ENCODE results near the gene TAAR8.

TAAR8 gene

DNA sequence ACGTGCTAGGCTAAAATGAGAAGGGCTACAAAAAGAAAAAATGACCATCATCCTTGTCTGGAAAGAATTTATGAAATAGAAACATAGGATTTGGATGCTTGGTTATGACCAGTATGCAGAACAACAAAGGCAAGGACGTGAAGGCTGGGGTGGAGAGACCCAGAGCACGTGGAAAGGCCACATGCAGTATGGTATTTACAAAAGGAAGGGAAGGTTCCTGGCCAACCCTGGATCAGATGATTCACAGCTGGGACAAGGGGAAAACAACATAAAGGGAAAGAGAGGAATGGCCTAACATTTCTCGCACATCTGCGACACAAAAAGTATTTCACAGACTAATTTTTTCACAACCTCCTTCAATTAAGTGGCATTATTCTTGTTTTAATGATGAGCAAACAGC is 47.7 kb upstream of the TAAR8 start:
- CTCF ChIA-PET = interaction anchor here (1.0 kb wide), 1 partner anchor 225 kb away, joined by 3 read pairs; no protein-coding TSS in a partner anchor
- POLR2A ChIA-PET = no interaction called here

More for the DNA sequence above, 47.7 kb upstream of the TAAR8 start:
- Histone ChIP-seq H3K4me3 (ENCODE audit: low read depth, low read length) (no peak overlapping the region), H3K9me3 (ENCODE audit: control insufficient read depth, insufficient read depth, low read depth, low read length) (no peaks in the 10 kb centered on the region), H3K36me3 (ENCODE audit: control insufficient read depth in 2 of 2, insufficient read depth in 1 of 2, low read length in 2 of 2) (peaks cover 11 to 52% of the 10 kb centered on the region in 2 experiments), H3K4me1 (ENCODE audit: control insufficient read depth, insufficient read depth, low read length) (no peaks in the 10 kb centered on the region), H3K27ac (ENCODE audit: extremely low read depth, low read depth, low read length) (no peak overlapping the region)
- TF ChIP-seq, protein P1, sequence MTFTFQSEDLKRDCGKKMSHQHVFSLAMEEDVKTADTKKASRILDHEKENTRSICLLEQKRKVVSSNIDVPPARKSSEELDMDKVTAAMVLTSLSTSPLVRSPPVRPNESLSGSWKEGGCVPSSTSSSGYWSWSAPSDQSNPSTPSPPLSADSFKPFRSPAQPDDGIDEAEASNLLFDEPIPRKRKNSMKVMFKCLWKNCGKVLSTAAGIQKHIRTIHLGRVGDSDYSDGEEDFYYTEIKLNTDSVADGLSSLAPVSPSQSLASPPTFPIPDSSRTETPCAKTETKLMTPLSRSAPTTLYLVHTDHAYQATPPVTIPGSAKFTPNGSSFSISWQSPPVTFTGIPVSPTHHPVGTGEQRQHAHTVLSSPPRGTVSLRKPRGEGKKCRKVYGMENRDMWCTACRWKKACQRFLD (tag by site-specific recombination; IDR thresholded peaks at IDR 0.05) = no peak
- TF ChIP-seq, protein P2, sequence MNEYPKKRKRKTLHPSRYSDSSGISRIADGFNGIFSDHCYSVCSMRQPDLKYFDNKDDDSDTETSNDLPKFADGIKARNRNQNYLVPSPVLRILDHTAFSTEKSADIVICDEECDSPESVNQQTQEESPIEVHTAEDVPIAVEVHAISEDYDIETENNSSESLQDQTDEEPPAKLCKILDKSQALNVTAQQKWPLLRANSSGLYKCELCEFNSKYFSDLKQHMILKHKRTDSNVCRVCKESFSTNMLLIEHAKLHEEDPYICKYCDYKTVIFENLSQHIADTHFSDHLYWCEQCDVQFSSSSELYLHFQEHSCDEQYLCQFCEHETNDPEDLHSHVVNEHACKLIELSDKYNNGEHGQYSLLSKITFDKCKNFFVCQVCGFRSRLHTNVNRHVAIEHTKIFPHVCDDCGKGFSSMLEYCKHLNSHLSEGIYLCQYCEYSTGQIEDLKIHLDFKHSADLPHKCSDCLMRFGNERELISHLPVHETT (tag by site-specific recombination; IDR thresholded peaks at IDR 0.05) = no peak
- TF ChIP-seq SALL2 (tag by site-specific recombination; IDR thresholded peaks at IDR 0.05; ENCODE audit: borderline replicate concordance) (no peak), KLF9 (tag by site-specific recombination; IDR thresholded peaks at IDR 0.05; ENCODE audit: low read depth) (no peak), ZSCAN16 (tag by site-specific recombination; IDR thresholded peaks at IDR 0.05) (no peak), ZBTB48 (tag by site-specific recombination; IDR thresholded peaks at IDR 0.05) (no peak), ZNF549 (tag by site-specific recombination; IDR thresholded peaks at IDR 0.05) (no peak), ZNF416 (tag by site-specific recombination; IDR thresholded peaks at IDR 0.05) (no peak), ZNF561 (tag by site-specific recombination; IDR thresholded peaks at IDR 0.05; ENCODE audit: borderline replicate concordance) (no peak), SP7 (tag by site-specific recombination; IDR thresholded peaks at IDR 0.05) (no peak), ZNF10 (tag by site-specific recombination; IDR thresholded peaks at IDR 0.05) (no peak), GLI2 (tag by site-specific recombination; IDR thresholded peaks at IDR 0.05; ENCODE audit: borderline replicate concordance, low read depth) (no peak), ZNF311 (tag by site-specific recombination; IDR thresholded peaks at IDR 0.05; ENCODE audit: borderline replicate concordance) (no peak), ZNF366 (tag by site-specific recombination; conservative IDR thresholded peaks at IDR 0.05) (no peak)
- TF ChIP-seq, protein P3, sequence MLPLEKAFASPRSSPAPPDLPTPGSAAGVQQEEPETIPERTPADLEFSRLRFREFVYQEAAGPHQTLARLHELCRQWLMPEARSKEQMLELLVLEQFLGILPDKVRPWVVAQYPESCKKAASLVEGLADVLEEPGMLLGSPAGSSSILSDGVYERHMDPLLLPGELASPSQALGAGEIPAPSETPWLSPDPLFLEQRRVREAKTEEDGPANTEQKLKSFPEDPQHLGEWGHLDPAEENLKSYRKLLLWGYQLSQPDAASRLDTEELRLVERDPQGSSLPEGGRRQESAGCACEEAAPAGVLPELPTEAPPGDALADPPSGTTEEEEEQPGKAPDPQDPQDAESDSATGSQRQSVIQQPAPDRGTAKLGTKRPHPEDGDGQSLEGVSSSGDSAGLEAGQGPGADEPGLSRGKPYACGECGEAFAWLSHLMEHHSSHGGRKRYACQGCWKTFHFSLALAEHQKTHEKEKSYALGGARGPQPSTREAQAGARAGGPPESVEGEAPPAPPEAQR (tag by site-specific recombination; IDR thresholded peaks at IDR 0.05) = no peak
- TF ChIP-seq, protein P4, sequence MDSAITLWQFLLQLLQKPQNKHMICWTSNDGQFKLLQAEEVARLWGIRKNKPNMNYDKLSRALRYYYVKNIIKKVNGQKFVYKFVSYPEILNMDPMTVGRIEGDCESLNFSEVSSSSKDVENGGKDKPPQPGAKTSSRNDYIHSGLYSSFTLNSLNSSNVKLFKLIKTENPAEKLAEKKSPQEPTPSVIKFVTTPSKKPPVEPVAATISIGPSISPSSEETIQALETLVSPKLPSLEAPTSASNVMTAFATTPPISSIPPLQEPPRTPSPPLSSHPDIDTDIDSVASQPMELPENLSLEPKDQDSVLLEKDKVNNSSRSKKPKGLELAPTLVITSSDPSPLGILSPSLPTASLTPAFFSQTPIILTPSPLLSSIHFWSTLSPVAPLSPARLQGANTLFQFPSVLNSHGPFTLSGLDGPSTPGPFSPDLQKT (IDR thresholded peaks at IDR 0.05; ENCODE audit: borderline replicate concordance, low read depth, low read length) = no peak
- TF ChIP-seq, protein P5, sequence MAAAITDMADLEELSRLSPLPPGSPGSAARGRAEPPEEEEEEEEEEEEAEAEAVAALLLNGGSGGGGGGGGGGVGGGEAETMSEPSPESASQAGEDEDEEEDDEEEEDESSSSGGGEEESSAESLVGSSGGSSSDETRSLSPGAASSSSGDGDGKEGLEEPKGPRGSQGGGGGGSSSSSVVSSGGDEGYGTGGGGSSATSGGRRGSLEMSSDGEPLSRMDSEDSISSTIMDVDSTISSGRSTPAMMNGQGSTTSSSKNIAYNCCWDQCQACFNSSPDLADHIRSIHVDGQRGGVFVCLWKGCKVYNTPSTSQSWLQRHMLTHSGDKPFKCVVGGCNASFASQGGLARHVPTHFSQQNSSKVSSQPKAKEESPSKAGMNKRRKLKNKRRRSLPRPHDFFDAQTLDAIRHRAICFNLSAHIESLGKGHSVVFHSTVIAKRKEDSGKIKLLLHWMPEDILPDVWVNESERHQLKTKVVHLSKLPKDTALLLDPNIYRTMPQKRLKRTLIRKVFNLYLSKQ (tag by site-specific recombination; IDR thresholded peaks at IDR 0.05; ENCODE audit: borderline replicate concordance) = no peak
- TF ChIP-seq, protein P6, sequence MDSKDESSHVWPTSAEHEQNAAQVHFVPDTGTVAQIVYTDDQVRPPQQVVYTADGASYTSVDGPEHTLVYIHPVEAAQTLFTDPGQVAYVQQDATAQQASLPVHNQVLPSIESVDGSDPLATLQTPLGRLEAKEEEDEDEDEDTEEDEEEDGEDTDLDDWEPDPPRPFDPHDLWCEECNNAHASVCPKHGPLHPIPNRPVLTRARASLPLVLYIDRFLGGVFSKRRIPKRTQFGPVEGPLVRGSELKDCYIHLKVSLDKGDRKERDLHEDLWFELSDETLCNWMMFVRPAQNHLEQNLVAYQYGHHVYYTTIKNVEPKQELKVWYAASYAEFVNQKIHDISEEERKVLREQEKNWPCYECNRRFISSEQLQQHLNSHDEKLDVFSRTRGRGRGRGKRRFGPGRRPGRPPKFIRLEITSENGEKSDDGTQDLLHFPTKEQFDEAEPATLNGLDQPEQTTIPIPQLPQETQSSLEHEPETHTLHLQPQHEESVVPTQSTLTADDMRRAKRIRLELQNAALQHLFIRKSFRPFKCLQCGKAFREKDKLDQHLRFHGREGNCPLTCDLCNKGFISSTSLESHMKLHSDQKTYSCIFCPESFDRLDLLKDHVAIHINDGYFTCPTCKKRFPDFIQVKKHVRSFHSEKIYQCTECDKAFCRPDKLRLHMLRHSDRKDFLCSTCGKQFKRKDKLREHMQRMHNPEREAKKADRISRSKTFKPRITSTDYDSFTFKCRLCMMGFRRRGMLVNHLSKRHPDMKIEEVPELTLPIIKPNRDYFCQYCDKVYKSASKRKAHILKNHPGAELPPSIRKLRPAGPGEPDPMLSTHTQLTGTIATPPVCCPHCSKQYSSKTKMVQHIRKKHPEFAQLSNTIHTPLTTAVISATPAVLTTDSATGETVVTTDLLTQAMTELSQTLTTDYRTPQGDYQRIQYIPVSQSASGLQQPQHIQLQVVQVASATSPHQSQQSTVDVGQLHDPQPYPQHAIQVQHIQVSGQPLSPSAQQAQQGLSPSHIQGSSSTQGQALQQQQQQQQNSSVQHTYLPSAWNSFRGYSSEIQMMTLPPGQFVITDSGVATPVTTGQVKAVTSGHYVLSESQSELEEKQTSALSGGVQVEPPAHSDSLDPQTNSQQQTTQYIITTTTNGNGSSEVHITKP (tag by site-specific recombination; IDR thresholded peaks at IDR 0.05) = no peak
- TF ChIP-seq, protein P7, sequence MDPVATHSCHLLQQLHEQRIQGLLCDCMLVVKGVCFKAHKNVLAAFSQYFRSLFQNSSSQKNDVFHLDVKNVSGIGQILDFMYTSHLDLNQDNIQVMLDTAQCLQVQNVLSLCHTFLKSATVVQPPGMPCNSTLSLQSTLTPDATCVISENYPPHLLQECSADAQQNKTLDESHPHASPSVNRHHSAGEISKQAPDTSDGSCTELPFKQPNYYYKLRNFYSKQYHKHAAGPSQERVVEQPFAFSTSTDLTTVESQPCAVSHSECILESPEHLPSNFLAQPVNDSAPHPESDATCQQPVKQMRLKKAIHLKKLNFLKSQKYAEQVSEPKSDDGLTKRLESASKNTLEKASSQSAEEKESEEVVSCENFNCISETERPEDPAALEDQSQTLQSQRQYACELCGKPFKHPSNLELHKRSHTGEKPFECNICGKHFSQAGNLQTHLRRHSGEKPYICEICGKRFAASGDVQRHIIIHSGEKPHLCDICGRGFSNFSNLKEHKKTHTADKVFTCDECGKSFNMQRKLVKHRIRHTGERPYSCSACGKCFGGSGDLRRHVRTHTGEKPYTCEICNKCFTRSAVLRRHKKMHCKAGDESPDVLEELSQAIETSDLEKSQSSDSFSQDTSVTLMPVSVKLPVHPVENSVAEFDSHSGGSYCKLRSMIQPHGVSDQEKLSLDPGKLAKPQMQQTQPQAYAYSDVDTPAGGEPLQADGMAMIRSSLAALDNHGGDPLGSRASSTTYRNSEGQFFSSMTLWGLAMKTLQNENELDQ (tag by site-specific recombination; IDR thresholded peaks at IDR 0.05; ENCODE audit: low read depth) = no peak

Measured in HEK293 (cell line).